Hindlimb muscle (tissue), 1 donor: ENCODE data around the gene NPAS3. TPM values are rescaled to one million over a fixed set of nuclear protein-coding genes. Genes with fewer than 3 reads are reported as not detected.

Source experiments
- DNase-seq: peaks from one replicate; pipeline ENCODE4 v3.0.0-alpha.2; 2013
- polyA plus RNA-seq: library from polyadenylated mRNA; unstranded; fragments of 120-200 nt; gene quantifications from one replicate; pipeline ENCODE4 v1.2.1, GENCODE V29; 2013; ENCODE audit not compliant: insufficient read length

The NPAS3 gene
- polyA plus RNA-seq, 1 donor: 3.8 TPM

DNA sequence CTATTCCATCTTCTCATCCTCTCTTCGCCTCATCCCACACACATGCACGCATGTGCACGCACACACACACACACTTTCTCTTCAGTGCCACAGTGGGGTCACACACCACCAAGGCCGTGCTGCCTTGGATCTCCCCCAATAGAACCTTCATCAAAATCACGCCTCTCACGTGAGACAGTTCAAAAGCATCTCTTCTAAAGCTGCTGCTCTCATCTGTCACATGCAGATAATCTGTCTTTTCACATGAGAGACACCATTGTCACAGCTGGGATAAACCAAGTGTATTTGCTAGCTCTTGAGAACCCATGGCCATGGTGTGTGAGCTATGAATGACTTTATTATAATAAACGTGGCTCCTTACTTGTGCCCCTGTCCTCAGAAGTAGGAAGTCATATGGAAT, 793.5 kb downstream of the NPAS3 start:
- no peak for DNase-seq

DNA sequence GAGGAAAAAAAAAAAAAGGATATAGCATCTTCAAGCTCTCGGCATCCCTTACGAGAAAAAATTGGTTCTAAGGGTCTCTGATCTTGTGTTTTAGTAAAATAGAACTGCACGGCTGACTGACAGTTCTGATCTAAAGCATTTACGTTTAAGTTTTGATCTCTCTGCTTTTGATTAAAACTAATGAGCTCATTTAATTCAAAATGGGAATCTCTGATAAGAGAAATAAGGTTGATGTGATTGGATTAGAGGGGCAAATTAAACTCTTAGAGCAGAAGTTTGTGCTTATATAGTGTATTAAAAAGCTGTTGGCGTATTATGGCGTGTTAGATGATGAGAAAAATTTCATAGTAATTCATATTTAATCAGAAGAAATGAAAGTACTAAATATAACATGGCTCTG, 794.6 kb downstream of the NPAS3 start:
- no peak for DNase-seq

DNA sequence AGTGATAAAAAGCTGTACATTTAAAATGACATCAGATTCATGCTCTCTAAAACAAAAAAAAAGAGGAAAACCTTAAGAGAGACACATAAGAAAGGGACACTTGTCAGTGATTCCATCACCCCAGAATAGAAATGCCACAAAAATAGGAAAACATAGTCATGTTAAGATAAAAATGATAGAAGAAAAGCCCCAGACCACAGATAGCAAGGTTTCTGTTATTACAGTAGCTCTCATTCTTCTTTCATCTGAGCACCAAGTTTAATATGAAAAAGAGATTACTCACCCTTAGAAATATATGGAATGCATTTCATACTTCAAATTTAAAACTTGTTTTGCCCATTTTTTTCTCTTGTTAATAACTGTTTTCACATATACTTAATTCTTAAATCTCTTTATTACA, 795.0 kb downstream of the NPAS3 start:
- no peak for DNase-seq

DNA sequence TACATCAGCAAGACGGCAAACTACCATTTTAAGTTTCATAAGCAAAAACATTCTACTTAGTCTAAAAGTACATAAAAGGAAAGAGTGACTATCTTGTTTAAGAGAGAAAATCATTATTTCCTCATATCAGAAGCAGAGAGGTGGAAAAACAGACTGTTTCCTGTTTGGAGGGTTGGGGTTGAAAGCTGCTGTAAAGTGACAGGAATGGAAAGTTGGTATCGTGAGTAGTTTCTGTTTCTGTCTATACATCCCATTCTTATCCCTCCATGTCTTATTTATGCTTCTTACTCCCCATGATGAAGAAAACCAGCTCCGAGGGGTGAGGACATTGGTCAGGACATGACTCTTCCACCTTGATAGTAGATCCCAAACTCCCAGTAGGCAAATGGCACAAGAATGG, 795.7 kb downstream of the NPAS3 start:
- DNase-seq: no peak

DNA sequence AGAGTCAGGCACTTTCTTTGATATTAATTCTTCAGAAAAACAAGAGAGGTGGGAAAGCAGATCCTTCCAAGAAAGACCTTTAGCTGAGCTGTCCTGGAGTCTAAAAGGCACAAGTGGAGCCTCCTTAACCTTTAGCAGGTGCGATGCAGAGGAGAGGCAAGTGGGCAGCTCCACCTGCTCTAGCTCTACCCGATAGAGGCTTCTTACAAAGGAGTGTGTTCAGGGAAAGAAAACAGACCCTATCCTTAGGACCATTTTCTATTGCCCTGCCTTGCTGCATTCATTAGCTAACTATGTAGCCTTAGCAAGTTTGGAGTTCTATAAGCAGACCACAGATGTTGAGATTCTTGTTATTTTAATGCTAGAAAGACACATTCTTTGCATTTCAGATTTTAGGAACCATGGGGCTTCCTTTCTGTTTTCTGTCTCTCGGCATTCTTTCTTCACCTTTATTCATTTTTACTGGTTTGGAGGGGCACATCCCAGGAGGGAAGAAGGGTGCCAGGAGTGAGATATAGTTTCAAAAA, 797.7 kb downstream of the NPAS3 start:
- DNase-seq: no peak

DNA sequence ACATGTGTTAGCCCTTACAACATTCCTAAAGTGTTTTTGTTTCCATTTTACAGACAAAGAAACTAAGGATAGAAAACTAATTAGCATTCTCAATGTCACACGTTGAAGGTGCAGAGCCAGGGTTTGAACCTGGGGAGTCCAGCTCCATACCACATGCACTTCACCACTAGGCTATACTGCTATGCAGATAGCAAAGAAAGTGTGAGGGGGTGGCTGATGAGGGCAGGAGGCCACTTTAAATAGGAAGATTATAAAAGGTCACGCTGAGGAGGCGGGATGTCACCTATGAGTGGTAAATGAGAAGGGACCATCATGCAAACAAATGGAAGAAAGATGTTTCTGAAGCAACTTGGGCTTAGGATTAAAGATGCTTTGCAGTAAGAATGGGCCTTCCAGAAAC, 798.3 kb downstream of the NPAS3 start:
- no peak for DNase-seq

DNA sequence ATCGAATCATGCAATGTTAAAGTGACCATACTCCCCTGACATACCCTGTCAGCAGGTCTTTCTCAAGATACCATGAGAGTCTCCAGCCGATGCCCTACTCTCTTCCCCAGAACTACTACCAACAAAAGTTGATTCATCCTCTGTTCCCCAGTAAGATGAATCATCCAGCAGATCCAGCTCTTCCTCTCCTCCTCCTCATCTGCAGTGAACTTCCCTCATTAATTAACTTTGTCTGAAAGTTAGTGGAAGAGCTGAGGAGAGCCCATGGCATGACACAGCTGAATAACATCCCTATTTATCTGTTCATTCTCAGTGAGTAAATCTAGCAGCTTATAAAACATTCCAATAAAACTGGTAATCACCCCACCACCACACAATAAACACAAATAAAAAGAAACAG, 798.8 kb downstream of the NPAS3 start:
- DNase-seq: no peak

DNA sequence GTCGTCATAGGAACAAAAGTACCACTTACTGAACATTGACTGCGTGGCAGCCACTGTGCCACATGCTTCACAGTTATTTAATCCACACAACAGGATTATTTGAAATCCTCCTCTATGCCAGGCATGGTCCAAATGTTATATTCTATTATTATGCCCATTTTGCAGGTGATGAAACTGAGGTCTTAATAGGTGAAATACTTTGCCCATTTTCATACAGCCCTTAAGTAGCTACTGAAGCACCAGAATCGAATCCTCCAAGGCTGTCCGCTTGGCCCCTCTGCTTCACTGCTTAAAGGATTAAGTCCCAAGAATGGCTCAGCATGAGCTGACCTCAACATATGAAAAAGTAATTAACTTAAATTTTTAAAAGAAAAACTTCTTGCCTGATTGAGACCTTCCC, 799.4 kb downstream of the NPAS3 start:
- no peak for DNase-seq

DNA sequence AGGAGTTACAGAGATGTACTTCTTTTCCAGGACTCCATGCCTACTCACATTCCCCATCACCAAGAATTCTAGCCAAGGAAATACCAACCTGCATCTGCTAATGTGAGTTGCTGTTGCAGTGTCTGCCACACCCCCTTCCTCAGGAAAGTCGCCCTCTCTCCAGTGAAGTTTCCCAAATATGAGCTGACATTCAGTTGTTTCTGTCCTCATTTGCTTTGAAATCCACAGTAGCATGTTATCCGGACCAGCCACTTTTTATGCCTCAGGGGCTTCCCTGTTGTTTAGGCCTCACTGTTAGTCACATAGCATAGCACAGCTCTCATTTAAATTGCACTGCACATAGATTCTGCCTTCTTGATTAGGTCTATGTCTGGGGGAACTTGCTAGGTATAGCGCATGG, 799.8 kb downstream of the NPAS3 start:
- DNase-seq: no peak

DNA sequence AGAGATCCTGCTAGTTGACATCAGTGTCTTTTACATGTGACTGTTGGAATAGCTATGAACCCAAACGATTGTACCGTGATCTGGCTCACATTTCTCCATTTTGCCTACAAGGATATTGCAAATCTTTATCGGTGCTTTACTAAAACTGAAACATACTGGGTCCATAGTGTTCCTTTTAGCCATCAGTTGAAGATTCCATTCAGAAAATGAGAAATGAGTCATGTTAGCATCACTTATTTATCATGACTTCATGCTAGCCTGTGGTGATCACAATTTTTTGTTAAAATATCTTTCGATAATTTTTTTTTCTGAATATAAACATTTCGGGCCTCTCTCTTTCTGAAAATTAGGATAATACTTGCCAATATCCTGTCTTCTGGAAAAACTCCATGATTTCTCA, 801.9 kb downstream of the NPAS3 start:
- no peak for DNase-seq

DNA sequence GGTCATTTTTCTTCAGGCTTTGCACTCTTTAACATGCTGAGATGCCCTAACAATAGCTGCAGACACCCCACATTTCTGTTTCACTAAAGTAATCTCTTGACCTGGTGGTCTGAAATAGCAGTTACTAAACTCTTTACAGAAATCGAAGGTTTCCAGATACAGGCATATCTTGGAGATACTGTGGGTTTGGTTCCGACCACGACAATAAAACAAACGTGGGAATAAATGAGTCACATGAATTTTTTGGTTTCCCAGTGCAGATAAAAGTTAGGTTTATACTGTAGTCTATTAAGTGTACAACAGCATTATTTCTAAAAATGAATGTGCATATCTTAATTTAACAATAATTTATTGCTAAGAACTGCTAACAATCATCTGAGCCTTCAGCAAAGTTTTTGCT, 803.5 kb downstream of the NPAS3 start:
- DNase-seq: no peak

DNA sequence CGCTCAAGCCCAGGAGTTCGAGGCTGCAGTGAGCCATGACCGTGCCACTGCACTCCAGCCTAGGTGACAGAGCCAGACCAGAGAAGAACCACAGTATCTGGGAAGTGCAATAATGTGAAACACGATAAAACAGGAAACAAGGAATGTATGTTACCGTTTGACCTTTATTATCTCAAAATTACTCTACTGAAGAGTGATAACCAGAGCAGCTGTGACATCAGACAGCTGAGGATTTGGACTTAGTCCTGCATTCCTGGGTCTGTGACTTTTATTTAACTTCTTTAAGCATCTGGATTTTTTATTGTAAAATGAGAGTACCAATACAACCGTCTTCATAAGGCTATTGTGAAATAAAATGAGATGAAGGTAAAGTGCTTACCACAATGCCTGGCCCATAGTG, 806.5 kb downstream of the NPAS3 start:
- no peak for DNase-seq

DNA sequence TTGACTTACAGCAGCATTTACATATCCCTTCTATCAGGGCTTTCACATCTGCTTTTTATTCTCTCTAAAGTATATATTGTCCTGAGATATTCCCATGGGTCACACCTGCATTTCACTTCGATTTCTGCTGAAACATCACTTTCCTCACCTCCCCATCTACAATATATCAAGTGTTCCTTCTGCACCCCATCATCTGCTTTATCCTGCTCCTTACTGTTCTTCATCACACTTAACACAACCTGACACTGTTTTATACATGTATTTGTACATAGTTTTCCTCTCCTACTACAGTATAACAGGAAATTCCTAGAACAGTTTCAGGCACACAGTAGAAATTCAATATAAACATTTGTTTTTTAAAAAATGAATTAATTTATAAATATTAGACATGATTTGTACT, 809.1 kb downstream of the NPAS3 start:
- no peak for DNase-seq

DNA sequence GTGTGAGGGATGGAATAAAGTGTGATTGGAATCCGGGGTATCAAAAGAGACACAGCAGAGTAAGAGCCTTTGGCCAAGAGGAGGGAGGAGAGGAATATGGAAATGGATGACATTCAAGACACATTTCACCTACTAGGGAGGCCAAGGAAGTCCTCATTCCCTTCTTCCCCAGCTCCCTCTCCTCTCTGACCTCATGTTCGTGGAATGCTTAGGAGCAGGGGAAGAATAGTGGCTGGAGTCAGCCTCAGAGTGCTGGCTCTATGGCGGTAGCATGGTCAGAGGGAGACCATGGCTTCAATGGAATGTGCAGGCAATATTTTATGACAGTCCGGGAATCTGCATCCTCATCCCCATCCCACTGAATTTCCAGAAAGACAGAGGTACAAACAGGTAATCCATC, 815.6 kb downstream of the NPAS3 start:
- no peak for DNase-seq

DNA sequence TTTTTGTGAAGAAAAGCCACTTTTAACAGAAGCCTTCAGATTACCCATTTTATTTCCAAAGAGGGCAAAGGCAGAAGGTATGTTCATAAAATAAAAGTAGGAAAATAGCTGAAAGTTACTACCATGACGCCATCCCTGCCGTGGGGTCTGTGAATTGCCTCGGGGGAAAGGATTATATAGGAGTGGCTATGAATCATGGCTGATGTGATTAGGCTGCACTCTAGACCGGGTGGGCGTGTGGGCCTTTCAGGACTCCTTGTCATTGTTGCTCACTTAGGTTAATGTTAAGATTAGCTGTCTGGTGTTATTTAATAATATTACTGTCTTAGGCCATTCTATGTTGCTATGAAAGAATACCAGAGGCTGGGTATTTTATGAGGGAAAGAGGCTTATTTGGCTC, 816.7 kb downstream of the NPAS3 start:
- DNase-seq: no peak

DNA sequence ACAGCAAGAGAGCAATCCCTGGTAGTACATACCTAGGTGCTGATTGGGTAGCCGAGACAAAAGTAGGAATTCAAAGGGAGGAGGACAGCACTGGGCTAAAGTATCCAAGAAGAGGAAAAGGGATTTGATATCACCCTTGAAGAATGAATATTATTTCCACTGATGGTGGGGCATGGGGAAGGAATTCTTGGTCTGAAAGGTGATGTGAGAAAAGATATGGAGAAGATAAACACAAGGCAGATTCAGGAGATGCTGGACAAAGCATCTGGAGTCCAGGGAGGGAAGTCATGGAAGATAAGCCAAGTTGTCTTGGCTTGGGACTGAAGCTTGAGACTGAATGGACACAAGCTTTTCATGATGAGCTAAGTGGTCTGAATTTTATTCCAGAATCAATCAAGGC, 818.2 kb downstream of the NPAS3 start:
- no peak for DNase-seq

DNA sequence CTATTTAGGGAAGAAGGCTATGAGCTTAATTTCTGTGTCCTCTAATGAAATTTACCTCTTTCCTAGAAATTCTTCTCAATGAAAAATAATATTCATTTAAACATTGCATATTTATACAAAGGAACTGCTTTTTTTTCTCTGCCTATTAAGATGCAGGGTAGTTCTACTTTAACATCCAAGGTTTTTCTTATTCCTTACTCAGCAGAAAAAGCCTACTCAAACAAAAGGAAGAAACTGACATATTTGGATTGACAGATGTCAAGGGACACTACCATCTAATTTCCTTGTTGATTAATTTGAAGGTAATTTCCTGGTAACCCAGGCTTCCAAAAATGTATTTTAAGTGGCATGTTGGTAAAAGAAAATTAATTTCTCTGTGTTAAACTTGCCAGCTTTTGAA, 819.9 kb downstream of the NPAS3 start:
- DNase-seq: no peak

DNA sequence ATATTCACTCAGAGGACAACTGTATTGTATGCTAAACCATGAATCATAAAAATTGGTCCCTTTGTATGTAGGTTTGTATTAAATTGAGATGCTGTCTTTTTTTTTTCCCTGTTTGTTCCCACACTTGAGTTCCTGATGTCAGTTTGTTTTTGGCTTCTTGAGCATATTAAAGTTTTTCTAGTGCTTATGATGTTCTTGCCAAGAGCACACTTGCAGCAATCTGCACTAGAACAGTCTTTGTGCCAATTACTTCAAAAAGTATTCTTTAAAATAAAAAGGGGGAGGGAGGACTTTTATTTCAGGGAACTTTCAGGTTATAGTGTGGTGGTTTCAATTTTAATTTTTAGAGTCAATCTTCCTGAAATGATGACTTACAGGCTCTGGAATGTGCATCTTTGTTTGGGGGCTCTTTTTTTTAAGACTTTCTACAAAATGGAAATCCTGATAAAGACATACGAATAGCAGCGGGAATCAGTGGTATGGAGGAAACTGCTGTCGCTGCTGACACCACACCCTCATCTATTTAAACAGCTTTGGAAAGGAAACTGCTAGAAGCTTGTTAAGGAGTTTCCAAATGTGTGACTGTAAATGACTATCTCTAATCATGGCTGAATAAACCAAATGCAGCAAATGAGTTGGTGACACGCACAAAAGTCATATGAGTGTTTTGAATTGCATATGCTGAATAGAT, 823.6 kb downstream of the NPAS3 start:
- no peak for DNase-seq

DNA sequence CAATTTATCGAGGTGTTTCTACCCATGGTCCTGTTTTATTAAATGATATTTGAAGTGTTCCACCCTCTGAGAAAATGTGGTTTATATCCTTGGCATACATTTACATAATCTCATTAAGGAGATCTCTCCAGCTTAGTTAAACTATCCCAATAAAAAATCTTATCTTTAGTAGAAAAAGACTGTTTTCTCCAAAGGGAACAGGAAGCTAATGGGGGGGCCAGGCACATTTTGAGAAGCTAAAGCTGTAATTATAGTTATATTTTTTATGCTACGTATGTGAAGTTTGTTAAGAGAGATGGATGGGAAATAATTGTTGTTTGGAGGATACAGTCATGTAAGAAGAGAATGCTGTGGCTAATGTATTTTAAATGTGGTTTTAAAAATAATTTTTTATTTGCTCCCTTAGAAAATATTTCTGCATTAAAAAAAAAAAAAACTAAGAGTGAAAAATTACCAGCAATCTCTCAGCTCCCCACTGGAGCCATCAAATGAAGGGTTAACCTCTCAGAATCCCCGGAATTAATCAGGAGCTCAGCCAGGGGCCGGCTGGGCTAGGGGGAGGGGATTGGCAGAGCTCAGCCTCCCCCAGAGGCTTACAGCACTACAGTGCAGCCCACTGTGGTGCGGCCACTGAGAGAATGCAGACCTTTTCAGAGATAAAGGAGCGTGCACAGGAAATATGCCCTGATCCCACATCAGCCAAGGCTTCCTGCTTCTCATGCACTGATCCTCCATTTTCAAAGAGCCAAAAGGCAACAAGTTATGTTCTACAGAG, 826.4 kb downstream of the NPAS3 start:
- DNase-seq: peak; percentile 57

DNA sequence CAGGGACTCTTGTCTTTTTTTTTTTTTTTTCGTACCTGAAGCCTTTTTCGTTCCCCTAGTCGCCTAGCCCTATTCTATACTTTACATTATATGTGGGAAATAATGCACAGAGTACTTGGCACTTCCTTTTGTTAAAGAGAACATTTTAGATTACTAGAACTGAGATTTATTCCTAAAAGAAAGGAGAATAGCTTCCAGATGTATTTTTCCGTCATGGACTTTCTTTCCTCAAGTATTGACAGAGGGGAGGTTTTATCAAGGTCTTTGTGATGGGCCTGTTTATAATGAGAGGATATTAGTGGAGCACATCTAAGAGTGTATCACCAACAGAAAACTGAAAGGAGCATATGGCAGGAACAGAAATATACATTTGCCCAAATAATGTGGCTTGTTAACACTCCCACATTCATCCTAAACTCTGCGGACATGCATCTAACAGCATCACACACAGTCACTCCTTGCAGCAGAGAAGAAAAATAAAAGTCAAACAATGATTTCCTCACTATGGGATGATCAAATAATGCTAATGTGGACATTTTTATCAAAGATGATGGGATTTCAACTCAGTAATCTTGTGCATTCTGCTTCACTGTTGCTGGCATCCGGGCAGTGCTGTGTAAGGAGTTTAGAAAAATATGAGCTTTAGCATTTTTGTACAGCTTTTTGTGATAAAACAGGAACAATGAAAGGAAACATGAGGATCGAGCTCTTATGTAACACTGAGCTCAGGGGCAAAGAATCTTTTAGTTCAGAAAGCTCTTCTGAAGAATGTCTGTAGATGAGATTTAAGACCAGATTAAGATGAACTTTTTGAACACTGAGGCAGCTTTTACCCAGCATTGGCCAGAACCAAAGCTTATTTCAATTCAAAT, 829.1 kb downstream of the NPAS3 start:
- no peak for DNase-seq

DNA sequence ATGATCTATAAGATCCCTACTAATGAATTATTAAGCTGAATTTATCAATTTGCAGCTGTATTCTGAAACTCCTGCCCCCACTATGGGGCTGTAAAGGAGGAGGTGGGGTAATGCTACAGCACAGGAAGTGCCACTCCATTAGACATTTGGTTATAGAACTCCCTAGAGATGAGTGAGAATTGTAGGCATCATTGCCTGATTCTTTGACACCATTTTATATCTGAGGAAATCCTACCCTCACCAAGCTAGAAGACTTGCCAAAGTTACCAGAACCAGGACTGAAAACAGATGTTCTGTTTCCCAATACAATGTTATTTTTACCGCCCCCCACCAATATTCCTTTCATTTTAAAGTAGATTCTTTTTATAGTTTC, 829.8 kb downstream of the NPAS3 start:
- DNase-seq: no peak

DNA sequence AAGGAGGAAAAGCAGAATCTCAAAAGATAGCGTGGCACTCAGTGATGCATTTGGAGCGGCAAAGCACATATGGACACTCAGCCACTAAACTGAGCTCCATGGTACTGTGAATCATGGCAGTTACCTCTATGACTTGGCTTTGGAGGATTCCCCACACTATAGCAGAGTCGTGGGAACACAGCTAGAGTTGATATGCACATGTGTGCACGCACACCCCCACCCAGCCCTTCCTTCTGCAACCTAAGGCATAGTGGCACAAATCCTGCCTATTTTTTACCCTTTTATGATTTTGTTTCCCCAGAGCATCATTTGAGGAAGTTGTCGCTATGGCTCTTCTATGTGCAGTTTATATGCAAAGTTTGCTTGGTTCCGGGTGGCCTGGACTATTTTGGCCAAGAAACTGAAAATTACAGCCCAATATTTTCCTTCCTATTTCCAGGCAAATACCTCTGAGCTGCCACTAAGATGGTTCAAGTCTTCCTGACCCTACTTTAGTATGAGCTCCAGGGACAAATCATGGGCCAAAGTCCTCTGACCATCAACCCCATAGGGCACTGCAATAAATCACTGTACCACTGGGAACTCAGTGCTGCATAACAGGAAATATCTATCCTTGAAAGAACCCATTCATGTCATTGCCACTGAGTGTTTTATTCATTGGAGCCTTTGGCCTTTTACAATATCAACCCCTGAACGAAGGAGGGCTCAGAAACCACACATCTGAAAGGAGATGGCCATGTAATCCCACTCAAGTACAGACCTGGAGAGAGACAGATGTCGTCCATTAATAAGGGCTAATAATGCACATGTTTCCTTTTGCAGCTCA, 834.7 kb downstream of the NPAS3 start:
- DNase-seq: no peak
